Fibroblast of lung (primary cell): ENCODE data around the gene DNAJC10.

Source experiments
- CTCF ChIP-seq, 2 donors: IDR thresholded peaks in 1 of 2; conservative IDR thresholded peaks in 1 of 2; 1 replicate in 1 of 2; 2 replicates in 1 of 2; pipeline ENCODE4 v1.5.1; 2011 to 2012; ENCODE audit warnings: low read length in 2 of 2, control low read depth in 1 of 2, inconsistent platforms in 1 of 2, low read depth in 1 of 2, mild to moderate bottlenecking in 1 of 2
- EZH2 ChIP-seq: IDR thresholded peaks from 2 replicates; pipeline ENCODE4 v1.5.1; 2012; ENCODE audit warnings: low read length, control low read depth, mild to moderate bottlenecking; ENCODE audit errors: missing control alignments

- TF ChIP-seq CTCF (conservative IDR thresholded peaks at IDR 0.05 in 1 of 2, IDR thresholded peaks at IDR 0.05 in 1 of 2; ENCODE audit: low read depth in 1 of 2, low read length in 2 of 2) (no peak), EZH2 (no peak)
These were observed 111.3 kb downstream of the DNAJC10 start for GRCh38 chr2:182827182-182827879.
